ENCODE data around the gene SYTL2. TPM values are rescaled to one million over a fixed set of nuclear protein-coding genes. Genes with fewer than 3 reads are reported as not detected.
"Not testable (repeated sequence)": the region's sequence is repeated elsewhere in the genome, so short reads cannot be mapped to it uniquely, and the experiment has no call there.

Gene SYTL2
- total and polyA plus RNA-seq, 4 donors = 2.6 to 27.4 (median 4.4) TPM

GRCh38 chr11:85783758-85784157 is 27.2 kb downstream of the SYTL2 start:
- Histone ChIP-seq H3K9ac (ENCODE audit: low read depth in 1 of 2, low read length in 2 of 2) (no peak overlapping the region), H3K36me3 (ENCODE audit: control insufficient read depth in 4 of 4, insufficient read depth in 3 of 4, low read depth in 1 of 4, low read length in 3 of 4) (no peaks in the 10 kb centered on the region), H3K4me3 (ENCODE audit: low read depth in 1 of 3, low read length in 3 of 3) (no peak overlapping the region), H3K9me3 (ENCODE audit: control insufficient read depth in 4 of 4, low read length in 3 of 4) (peaks cover 0 to 3% (median under 1%) of the 10 kb centered on the region in 4 donors), H3K27ac (ENCODE audit: low read depth in 1 of 2, low read length in 2 of 2) (no peak overlapping the region), H3K4me1 (ENCODE audit: control insufficient read depth in 4 of 4, insufficient read depth in 4 of 4, low read length in 3 of 4) (no peaks in the 10 kb centered on the region), H3K27me3 (ENCODE audit: control insufficient read depth in 4 of 4, insufficient read depth in 4 of 4, low read length in 3 of 4) (no peaks in the 10 kb centered on the region)
- 36% methylated on average over 1 of the region's 1 CpG for WGBS
- DNase-seq (ENCODE audit: low spot score) = no peak
- TF ChIP-seq HNF4G (IDR thresholded peaks at IDR 0.05) (no peak), HNF4A (conservative IDR thresholded peaks at IDR 0.05) (no peak), FOXA1 (IDR thresholded peaks at IDR 0.05) (no peak), FOXA2 (IDR thresholded peaks at IDR 0.05) (no peak), CTCF (IDR thresholded peaks at IDR 0.05; ENCODE audit: low read depth, low read length, missing input control) (no peak), TAF1 (conservative IDR thresholded peaks at IDR 0.05) (no peak), EGR1 (IDR thresholded peaks at IDR 0.05; ENCODE audit: low read depth in 2 of 2) (no peak), ATF3 (IDR thresholded peaks at IDR 0.05) (no peak)

GRCh38 chr11:85780780-85781517 is 30.0 kb downstream of the SYTL2 start:
- not testable (repeated sequence) for H3K4me1 ChIP-seq (ENCODE audit: control insufficient read depth in 4 of 4, insufficient read depth in 4 of 4, low read length in 3 of 4); H3K9ac ChIP-seq (ENCODE audit: low read depth in 1 of 2, low read length in 2 of 2); H3K36me3 ChIP-seq (ENCODE audit: control insufficient read depth in 4 of 4, insufficient read depth in 3 of 4, low read depth in 1 of 4, low read length in 3 of 4); DNase-seq (ENCODE audit: low spot score); H3K27me3 ChIP-seq (ENCODE audit: control insufficient read depth in 4 of 4, insufficient read depth in 4 of 4, low read length in 3 of 4); H3K9me3 ChIP-seq (ENCODE audit: control insufficient read depth in 4 of 4, low read length in 3 of 4); H3K4me3 ChIP-seq (ENCODE audit: low read depth in 1 of 3, low read length in 3 of 3); H3K27ac ChIP-seq (ENCODE audit: low read depth in 1 of 2, low read length in 2 of 2)
- WGBS = 93% methylated on average over 3 of the region's 3 CpGs

- H3K27ac ChIP-seq (ENCODE audit: low read depth in 1 of 2, low read length in 2 of 2) = no peak overlapping the region
- H3K27me3 ChIP-seq (ENCODE audit: control insufficient read depth in 4 of 4, insufficient read depth in 4 of 4, low read length in 3 of 4) = no peaks in the 10 kb centered on the region
- H3K4me1 ChIP-seq (ENCODE audit: control insufficient read depth in 4 of 4, insufficient read depth in 4 of 4, low read length in 3 of 4) = no peaks in the 10 kb centered on the region
- H3K9ac ChIP-seq (ENCODE audit: low read depth in 1 of 2, low read length in 2 of 2) = no peak overlapping the region
- no peak overlapping the region for H3K4me3 ChIP-seq (ENCODE audit: low read depth in 1 of 3, low read length in 3 of 3)
- TF ChIP-seq CTCF (IDR thresholded peaks at IDR 0.05; ENCODE audit: low read depth, low read length, missing input control) (no peak), FOXA1 (IDR thresholded peaks at IDR 0.05) (no peak), RAD21 (IDR thresholded peaks at IDR 0.05) (no peak), MAX (IDR thresholded peaks at IDR 0.05) (no peak), YY1 (IDR thresholded peaks at IDR 0.05) (no peak), HNF4A (conservative IDR thresholded peaks at IDR 0.05) (no peak), HNF4G (IDR thresholded peaks at IDR 0.05) (no peak), FOXA2 (IDR thresholded peaks at IDR 0.05) (no peak), JUND (IDR thresholded peaks at IDR 0.05) (no peak), RXRA (IDR thresholded peaks at IDR 0.05) (no peak), EGR1 (IDR thresholded peaks at IDR 0.05; ENCODE audit: low read depth in 2 of 2) (no peak), SP1 (IDR thresholded peaks at IDR 0.05) (no peak), ATF3 (IDR thresholded peaks at IDR 0.05) (no peak), ZBTB33 (IDR thresholded peaks at IDR 0.05) (no peak), TAF1 (conservative IDR thresholded peaks at IDR 0.05) (no peak)
- H3K36me3 ChIP-seq (ENCODE audit: control insufficient read depth in 4 of 4, insufficient read depth in 3 of 4, low read depth in 1 of 4, low read length in 3 of 4) = no peaks in the 10 kb centered on the region
- no peak for DNase-seq (ENCODE audit: low spot score)
- peaks cover 0 to 3% (median under 1%) of the 10 kb centered on the region in 4 donors for H3K9me3 ChIP-seq (ENCODE audit: control insufficient read depth in 4 of 4, low read length in 3 of 4)
- WGBS = 82% methylated on average over 3 of the region's 3 CpGs
These were observed 30.8 kb downstream of the SYTL2 start for GRCh38 chr11:85779956-85780640.

- H3K9me3 ChIP-seq (ENCODE audit: control insufficient read depth in 4 of 4, low read length in 3 of 4); H3K9ac ChIP-seq (ENCODE audit: low read depth in 1 of 2, low read length in 2 of 2); H3K27me3 ChIP-seq (ENCODE audit: control insufficient read depth in 4 of 4, insufficient read depth in 4 of 4, low read length in 3 of 4); DNase-seq (ENCODE audit: low spot score); H3K4me3 ChIP-seq (ENCODE audit: low read depth in 1 of 3, low read length in 3 of 3); H3K36me3 ChIP-seq (ENCODE audit: control insufficient read depth in 4 of 4, insufficient read depth in 3 of 4, low read depth in 1 of 4, low read length in 3 of 4); H3K27ac ChIP-seq (ENCODE audit: low read depth in 1 of 2, low read length in 2 of 2); H3K4me1 ChIP-seq (ENCODE audit: control insufficient read depth in 4 of 4, insufficient read depth in 4 of 4, low read length in 3 of 4): not testable (repeated sequence)
- 83% methylated on average over 3 of the region's 3 CpGs for WGBS
These were observed 33.4 kb downstream of the SYTL2 start for GRCh38 chr11:85777603-85777972.

All from liver (tissue), 9 donors.